ENCODE results near the gene PAXX. TPM values are rescaled to one million over a fixed set of nuclear protein-coding genes. Genes with fewer than 3 reads are reported as not detected.

PAXX gene
- 16.6 and 17.4 TPM in 2 replicates for total RNA-seq

GRCh38 chr9:136991993-136992818 is at the start of gene PAXX:
Gene PAXX (plus strand): TSS chr9:136992422. CDS start chr9:136992444, 22 bp downstream.

GRCh38 chr9:136944519-136945332 is 47.5 kb upstream of the PAXX start, which contains the start of the genes C8G and FBXW5:
Gene C8G (plus strand): TSS chr9:136945243. CDS start chr9:136945321, 78 bp downstream.
Gene FBXW5 (minus strand): TSS chr9:136944738. CDS start chr9:136944083, 655 bp downstream.

DNA sequence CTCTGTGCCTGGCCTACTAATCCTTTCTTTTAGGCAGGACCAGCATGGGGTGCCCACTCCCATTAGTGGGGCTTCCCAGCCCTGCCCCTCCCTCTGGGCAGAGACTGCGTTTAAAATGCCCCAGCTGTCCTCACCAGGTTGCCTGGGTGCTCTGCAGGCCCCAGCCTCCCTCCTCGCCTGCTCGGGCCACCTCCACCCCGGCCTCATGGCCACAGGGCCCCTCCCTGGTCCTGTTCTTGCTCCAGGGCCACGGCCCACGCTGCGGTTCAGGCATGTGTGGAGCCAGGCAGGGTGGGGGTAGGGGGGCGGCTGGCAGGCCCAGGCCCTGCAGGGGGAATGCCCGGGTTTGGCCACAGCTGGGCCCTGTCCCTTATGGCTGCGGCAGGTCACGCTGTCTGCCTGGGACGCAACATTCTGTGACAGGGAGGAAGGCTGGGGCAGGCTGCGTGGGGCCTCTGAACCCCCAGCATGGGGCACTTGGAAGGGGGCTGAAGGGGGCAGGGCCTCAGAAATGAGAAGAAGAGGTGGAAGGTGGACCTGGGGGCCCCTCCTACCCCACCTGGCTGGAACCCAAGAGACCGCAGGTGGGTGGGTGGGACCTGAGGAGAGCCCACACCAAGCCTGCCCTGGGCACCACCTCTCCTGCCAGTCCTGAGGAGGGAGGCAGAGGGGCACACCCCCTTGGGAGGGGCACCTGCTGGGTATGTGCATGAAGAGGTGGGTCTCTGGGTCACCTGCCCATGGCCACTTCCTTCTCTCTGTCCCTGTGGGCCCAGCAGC is 40.5 kb upstream of the PAXX start, which contains the start of gene LCN12:
TSS of gene LCN12 (plus strand) at position 733 of the 780 bp plus-strand sequence. CDS start 55 bp downstream, outside the sequence.

DNA sequence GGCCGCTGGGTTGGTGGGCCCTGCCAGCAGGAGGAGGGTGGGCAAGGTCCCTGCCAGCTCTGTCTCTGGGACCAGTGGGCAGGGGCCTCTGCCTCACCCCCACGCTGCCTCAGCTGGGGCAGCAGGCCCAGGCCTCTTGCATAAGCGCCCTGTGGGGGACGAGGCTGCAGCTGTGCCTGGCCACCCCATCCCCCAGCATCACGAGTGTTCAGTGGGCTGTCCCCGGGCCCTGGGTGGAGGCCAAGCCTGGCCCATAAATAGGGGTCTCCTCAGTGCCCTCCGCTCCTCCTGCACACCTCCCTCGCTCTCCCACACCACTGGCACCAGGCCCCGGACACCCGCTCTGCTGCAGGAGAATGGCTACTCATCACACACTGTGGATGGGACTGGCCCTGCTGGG is 15.0 kb upstream of the PAXX start, which contains the start of gene PTGDS:
TSS of gene PTGDS (plus strand) at position 282 of the 400 bp plus-strand sequence. CDS start at position 357, 75 bp downstream.

GRCh38 chr9:136982232-136983051 is 9.8 kb upstream of the PAXX start, which contains the start of gene LCNL1:
Gene LCNL1 (plus strand): TSS chr9:136982993. CDS start chr9:136983587, 594 bp downstream.

GRCh38 chr9:136996361-136997292 is 4.4 kb downstream of the PAXX start, which contains the start of gene CLIC3:
Gene CLIC3 (minus strand): TSS chr9:136996568. CDS start chr9:136996543, 25 bp downstream.

DNA sequence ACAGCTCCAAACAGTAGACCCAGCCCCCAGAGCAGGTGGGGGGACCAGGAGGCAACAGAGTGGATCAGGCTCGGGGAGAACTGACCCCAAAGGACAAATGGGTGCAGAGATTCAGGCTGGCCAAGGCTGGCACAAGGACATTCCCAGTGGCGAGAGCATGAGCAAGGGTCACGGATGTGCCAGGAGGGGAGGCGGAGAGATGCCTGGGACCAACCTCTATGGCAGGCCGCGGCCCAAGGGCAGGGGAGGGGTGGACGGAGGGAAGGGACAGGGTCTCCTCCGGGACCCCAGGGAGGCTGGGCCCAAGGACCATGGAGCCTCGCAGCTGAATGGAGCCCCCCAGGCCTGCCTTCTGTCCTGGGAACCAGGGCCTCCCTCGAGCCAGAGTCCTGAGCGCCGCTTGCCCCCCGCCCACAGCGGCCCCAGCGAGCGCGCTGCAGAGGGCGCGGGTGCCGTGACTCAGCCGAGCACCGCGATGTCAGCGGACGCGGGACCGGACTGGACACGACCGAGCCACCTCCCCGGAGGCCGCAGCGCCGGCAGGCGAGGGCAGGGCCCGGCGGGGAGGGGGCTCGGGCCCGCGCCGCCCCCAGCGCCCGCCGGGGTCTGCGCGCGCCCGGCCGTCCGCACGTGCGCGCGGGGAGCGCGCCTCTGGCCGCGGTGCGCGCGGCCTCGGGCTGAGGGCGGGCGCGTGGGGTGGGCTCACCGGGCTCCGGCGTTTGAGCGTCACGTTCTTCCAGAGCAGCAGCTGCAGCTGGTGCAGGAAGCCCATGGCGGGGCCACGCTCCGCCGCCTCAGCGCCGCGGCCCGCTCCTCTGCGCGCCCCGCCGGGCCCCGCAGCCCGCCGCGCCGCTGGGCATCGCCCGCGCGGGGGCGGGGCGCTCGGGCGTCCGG is 35.4 kb downstream of the PAXX start, which contains the start of gene ABCA2:
TSS of gene ABCA2 (minus strand) at position 869 of the 894 bp plus-strand sequence. CDS start at position 772, 97 bp downstream.

GRCh38 chr9:137031904-137032640 is 39.9 kb downstream of the PAXX start, which contains the start of gene FUT7:
Gene FUT7 (minus strand): TSS chr9:137032088. CDS start chr9:137031991, 97 bp downstream.

Other genes with a start within 250 kb of the PAXX start
- not detected in 2 replicates for gene LCN10, start 249.5 kb upstream of the PAXX start, total RNA-seq
- not detected in 2 replicates for gene LCN6, start 243.9 kb upstream of the PAXX start, total RNA-seq
- gene LCN8, start 234.2 kb upstream of the PAXX start, total RNA-seq = not detected in 2 replicates
- not detected in 2 replicates for gene LCN15, start 227.9 kb upstream of the PAXX start, total RNA-seq
- 42.9 and 43.6 TPM in 2 replicates for gene TMEM141, start 201.1 kb upstream of the PAXX start, total RNA-seq
- 0.13 TPM in 1 of 2 replicates, not detected in the other for gene CCDC183, start 196.1 kb upstream of the PAXX start, total RNA-seq
- gene RABL6, start 184.5 kb upstream of the PAXX start, total RNA-seq = 68.1 and 77.0 TPM in 2 replicates
- gene AJM1, start 149.9 kb upstream of the PAXX start, total RNA-seq = 0.66 and 0.72 TPM in 2 replicates
- 51.4 and 81.0 TPM in 2 replicates for gene PHPT1, start 143.0 kb upstream of the PAXX start, total RNA-seq
- 1.9 and 2.0 TPM in 2 replicates for gene MAMDC4, start 140.1 kb upstream of the PAXX start, total RNA-seq
- gene EDF1, start 126.1 kb upstream of the PAXX start, total RNA-seq = 173 and 174 TPM in 2 replicates
- gene TRAF2, start 105.9 kb upstream of the PAXX start, total RNA-seq = 11.0 and 14.3 TPM in 2 replicates
- gene FBXW5, start 47.7 kb upstream of the PAXX start, total RNA-seq = 95.3 and 115 TPM in 2 replicates
- gene C8G, start 47.2 kb upstream of the PAXX start, total RNA-seq = not detected in 2 replicates
- not detected in 2 replicates for gene LCN12, start 40.1 kb upstream of the PAXX start, total RNA-seq
- gene PTGDS, start 14.9 kb upstream of the PAXX start, total RNA-seq = not detected in 2 replicates
- not detected in 2 replicates for gene LCNL1, start 9.4 kb upstream of the PAXX start, total RNA-seq
- 0.14 and 0.27 TPM in 2 replicates for gene CLIC3, start 4.1 kb downstream of the PAXX start, total RNA-seq
- 11.0 and 12.3 TPM in 2 replicates for gene ABCA2, start 35.8 kb downstream of the PAXX start, total RNA-seq
- not detected in 2 replicates for gene FUT7, start 39.7 kb downstream of the PAXX start, total RNA-seq
- 39.0 and 47.4 TPM in 2 replicates for gene NPDC1, start 53.8 kb downstream of the PAXX start, total RNA-seq
- gene ENTPD2, start 61.6 kb downstream of the PAXX start, total RNA-seq = not detected in 2 replicates
- 19.7 and 36.7 TPM in 2 replicates for gene SAPCD2, start 78.1 kb downstream of the PAXX start, total RNA-seq
- gene UAP1L1, start 85.1 kb downstream of the PAXX start, total RNA-seq = 16.2 and 20.7 TPM in 2 replicates
- gene MAN1B1, start 94.6 kb downstream of the PAXX start, total RNA-seq = 45.7 and 53.3 TPM in 2 replicates
- 55.6 and 69.3 TPM in 2 replicates for gene DPP7, start 122.3 kb downstream of the PAXX start, total RNA-seq
- under 0.01 and 0.14 TPM in 2 replicates for gene GRIN1, start 146.7 kb downstream of the PAXX start, total RNA-seq
- not detected in 2 replicates for gene LRRC26, start 177.6 kb downstream of the PAXX start, total RNA-seq
- gene TMEM210, start 179.6 kb downstream of the PAXX start, total RNA-seq = not detected in 2 replicates
- 28.2 and 31.2 TPM in 2 replicates for gene ANAPC2, start 196.1 kb downstream of the PAXX start, total RNA-seq
- 84.6 and 91.9 TPM in 2 replicates for gene SSNA1, start 196.3 kb downstream of the PAXX start, total RNA-seq
- 6.3 and 8.7 TPM in 2 replicates for gene TPRN, start 208.3 kb downstream of the PAXX start, total RNA-seq
- 25.2 and 27.3 TPM in 2 replicates for gene TMEM203, start 213.2 kb downstream of the PAXX start, total RNA-seq
- gene NDOR1, start 213.3 kb downstream of the PAXX start, total RNA-seq = 8.2 and 11.1 TPM in 2 replicates
- 0.13 and 0.43 TPM in 2 replicates for gene RNF208, start 229.8 kb downstream of the PAXX start, total RNA-seq
- gene CYSRT1, start 232.8 kb downstream of the PAXX start, total RNA-seq = 0.27 and 0.29 TPM in 2 replicates
- 0.07 TPM in 1 of 2 replicates, not detected in the other for gene RNF224, start 235.1 kb downstream of the PAXX start, total RNA-seq
- gene SLC34A3, start 238.5 kb downstream of the PAXX start, total RNA-seq = not detected in 2 replicates
- gene TUBB4B, start 248.9 kb downstream of the PAXX start, total RNA-seq = 240 and 376 TPM in 2 replicates

Data from thoracic aorta endothelial cell (primary cell).